NCI-H748 treated with DMSO at 0.1 percent for 48 hours (cell line): ENCODE data around the gene PHF12.
"Not testable (repeated sequence)": the region's sequence is repeated elsewhere in the genome, so short reads cannot be mapped to it uniquely, and the experiment has no call there.

Experiments
- DNase-seq: peaks from one replicate; lab custom pipeline; 2025; lab: John Stamatoyannopoulos, UW

Gene PHF12

DNA sequence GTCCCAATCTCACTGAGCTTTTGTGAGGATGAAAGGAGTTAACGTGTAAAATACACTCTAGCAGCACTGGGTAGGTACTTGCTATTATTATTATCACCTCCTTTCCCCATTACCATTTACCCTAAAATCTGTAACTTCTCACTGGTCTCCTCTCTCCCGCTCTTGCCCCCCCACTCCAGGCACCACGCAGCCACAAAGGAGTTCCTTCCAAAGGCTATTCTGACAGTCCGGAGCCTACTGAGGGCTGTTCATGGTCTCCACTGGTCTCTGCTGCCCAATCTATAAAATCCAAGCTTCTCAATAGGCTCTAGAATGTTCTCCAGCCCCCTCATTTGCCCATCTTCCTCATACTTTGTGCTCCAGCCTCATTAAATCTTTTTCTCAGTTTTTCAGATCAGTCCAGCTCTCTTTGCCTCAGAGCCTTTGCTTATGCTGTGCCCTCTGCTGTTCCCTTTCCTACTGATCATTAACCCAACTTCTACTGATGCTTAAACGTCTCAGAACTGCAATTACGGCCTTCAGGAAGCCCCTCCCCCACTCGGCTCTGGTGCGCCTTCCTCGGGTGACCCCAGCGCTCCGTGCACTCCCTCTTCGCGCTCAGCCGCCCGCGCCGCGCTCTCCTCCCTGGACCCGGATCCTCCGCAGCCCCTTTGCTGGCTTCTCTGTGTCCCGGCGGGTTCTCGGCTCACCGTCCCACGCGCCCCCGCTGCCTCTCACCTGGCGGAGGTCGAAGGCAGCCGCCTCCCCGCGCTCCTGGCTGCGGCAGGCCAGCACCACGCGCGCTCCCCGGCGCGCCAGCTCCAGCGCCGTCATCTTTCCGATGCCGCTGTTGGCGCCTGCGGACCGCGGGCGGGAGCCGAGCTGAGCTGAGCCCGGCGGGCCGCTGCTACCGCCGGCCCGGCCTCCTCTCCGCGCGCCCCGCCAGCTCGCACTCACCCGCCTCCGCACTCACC is 49.2 kb downstream of the PHF12 start:
- DNase-seq, result peak; percentile 48

DNA sequence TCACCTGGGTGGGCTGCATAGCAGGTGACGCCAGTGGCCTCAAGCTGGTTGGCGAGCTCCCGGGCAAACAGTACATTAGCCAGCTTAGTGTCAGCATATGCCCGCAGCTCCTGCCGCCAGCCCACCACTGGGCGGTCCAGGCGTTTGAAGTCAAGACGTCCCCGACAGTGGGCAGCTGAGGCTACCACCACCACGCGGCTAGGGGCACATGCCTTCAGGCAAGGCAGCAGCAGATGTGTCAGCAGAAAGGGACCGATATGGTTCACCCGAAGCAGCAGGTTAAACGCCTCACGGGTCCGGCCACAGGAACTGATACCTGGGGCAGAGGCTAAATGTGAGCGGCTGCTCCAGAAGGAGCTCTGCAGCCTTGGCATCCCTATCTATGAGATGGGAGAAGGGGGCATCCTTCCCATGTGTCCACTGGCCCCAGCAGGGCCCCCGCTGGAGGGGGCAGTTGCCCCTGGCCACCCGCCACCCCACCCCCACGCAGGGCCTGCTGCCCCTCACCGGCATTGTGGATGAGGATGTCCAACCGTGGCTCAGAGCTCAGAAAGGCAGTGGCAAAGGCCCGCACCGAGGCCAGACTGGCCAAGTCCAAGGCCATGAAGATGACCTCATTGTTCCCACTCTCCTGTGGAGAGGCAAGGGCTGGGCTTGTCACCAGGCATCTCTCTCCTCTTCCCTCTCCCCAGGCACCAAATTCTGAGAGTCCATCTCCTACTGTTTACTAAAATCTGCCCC is 50.2 kb downstream of the PHF12 start:
- DNase-seq, result no peak

DNA sequence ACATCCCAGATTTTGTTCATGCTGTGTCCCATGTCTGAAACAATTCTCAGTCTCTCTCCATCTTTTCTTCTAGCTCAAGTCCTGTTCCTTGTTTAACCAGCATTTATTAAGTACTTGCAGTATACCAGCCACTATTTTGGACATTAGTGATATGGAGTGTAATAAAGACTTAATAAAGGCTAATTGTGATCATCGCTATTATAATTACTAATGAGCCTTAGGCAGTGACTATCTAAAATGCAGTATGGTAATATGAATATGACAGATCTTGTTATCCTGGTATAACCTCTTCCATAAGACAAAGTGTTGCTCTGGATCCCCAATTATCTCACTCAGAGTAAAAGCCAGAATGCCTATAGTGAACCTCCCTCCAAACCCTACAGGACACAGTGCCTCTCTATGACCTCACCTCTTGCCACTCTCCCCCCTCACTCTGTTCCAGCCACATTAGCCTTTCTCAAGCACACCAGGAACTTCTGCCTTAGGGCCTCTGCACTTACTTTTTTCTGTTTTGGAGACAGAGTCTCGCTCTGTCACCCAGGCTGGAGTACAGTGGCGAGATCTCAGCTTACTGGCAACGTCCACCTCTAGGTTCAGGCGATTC is 52.0 kb downstream of the PHF12 start:
- no peak for DNase-seq

DNA sequence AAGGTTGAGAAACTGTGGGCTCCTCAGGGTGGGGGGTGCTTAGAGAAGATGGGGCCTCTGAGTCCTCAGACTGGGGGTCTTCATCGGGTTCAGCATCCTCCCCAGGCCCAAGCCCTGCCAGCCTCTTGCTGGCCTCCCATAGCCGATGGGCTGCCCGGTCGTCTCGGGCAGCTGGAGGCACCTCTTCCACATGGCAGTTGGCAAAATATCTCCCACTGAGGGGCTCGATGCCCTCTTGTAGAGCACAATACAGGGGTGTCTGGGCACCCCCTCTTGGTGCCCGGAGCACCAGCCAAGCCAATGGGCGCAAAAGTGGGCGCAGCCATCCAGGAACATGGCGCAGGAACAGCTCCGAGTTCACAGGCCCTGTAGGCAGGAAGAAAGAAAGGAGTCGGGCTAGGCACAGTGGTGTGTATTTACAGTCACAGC is 52.8 kb downstream of the PHF12 start:
- no peak for DNase-seq

DNA sequence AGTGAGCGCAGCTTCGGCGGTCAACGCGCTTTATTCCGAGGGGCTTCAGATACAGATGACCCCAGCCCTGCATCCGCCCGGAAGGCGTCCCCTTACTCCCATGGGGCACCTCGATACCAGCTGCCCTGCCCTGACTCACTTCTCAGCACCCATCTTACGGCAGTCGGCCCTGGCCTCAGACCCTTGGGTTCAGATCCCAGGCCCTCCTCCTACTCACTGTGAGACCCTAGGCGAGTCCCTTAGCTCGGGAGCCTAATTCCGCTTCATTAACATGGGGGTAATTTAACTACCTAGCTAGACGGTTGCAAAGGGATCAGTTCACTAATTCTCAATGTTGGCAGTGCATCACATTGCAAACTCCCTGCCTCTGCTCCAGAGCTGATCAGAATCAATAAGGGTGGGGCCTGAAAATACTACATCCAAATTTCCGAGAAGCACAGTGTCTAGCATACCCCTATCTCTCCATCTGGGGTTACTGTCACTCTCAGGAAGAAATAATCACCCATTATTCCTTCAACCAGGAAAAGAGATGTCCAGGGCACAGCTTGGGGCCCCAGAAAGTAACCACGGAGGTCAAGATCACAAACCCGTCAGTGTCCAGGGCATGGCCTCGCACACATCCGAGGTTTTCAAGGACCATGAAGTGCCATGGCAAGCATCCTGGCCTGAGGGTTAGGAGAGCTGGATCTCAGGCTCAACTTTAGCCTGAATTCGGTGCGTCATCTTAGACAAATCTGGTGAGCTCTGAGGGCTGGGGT is 53.4 kb downstream of the PHF12 start:
- DNase-seq, result no peak

DNA sequence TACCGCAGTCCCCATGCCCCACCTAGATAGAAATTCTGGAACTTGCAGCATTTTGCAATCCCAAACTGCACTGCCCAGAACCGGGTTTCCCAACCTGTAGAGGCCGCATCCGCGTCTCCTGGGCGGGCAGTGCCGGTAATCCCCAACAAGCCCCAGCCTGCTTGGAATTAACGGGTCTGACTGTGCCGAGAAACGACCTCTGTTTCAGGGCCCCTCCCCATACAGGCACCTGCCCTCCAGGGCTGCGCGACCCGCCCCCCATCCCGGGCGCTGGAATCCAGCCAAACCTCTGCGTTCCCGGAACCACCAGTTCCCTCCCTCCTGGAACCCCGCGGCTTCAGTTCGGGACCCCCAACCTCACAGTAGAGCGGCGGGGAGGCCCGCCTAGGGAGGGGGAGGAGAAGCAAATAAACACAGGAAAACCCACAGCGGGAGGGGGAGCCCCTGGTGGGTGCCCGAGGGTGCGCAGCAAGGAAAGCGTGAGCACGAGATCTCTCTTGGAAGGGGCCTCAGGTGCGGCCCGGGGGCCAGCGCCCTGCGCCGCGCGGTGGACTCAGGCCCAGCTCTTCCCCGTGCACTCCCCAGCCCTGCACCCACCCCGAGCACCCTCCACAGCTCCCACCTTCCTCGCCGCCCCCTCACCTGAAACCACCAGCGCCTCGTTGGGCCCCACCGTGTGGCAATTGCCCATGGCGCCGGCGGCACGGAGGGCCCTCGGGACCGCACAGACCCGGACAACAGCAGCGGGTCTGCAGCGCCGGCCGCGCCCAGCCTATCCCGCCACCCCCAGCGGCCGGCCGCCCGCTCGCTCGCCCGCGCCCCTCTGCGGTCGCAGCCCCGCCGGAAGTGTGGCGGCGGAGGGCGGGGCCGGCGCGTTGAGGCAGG is 54.2 kb downstream of the PHF12 start, which contains the start of gene FLOT2:
Gene FLOT2 (minus strand): TSS at position 850 of the 885 bp plus-strand sequence. CDS start 159 bp downstream, at position 691.
- peak; percentile 62 for DNase-seq

DNA sequence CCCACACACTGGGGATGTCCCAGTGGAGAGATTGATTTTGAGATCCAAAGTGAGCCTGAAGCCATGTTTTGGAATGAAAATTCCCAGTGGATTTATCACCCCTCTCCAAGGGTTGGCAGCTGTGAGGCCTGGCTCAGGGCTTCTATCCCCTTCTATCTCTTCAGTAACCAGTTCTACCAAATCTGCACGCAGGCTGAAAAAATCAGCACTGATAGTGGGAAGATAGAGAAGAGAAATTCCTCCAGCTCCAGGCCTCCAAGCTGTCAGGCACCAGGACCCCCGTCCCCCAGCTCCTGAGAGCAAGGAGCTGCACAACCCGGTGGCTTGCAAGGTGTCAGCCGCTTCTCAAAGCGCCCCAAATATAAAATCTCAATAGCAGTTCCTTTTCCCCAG is 54.8 kb downstream of the PHF12 start:
- no peak for DNase-seq

DNA sequence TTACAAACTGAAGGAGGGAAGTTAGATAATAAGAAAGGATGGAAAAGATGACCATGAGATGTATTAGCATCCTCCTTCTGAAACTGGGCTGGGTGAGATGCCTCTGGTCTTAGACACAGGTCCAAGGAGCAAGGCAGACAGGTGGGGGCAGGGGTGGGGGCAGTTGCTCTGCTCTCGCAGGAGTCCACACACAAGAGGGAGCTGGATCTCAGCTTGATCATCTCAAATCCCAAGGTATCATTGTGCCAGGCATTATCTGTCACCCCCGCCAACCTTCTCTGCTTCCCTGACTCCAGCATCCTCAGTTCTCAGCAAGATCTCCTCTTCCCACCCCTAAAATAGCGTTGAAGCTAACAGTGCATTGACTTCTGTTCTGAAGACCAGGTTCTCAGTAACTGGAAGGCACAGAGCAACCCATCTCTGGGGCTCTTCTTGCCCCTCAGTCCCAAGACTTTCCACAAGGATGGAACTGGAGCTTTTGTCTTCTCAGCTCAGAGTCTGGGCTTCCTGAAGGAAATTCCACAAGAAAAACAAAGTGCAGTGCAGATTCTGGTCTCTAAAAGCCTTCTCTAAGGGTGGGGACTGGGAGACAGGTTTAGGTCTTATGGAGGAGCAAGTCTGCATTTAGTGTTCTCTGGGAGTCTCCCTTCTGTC is 55.4 kb downstream of the PHF12 start:
- DNase-seq, result no peak

DNA sequence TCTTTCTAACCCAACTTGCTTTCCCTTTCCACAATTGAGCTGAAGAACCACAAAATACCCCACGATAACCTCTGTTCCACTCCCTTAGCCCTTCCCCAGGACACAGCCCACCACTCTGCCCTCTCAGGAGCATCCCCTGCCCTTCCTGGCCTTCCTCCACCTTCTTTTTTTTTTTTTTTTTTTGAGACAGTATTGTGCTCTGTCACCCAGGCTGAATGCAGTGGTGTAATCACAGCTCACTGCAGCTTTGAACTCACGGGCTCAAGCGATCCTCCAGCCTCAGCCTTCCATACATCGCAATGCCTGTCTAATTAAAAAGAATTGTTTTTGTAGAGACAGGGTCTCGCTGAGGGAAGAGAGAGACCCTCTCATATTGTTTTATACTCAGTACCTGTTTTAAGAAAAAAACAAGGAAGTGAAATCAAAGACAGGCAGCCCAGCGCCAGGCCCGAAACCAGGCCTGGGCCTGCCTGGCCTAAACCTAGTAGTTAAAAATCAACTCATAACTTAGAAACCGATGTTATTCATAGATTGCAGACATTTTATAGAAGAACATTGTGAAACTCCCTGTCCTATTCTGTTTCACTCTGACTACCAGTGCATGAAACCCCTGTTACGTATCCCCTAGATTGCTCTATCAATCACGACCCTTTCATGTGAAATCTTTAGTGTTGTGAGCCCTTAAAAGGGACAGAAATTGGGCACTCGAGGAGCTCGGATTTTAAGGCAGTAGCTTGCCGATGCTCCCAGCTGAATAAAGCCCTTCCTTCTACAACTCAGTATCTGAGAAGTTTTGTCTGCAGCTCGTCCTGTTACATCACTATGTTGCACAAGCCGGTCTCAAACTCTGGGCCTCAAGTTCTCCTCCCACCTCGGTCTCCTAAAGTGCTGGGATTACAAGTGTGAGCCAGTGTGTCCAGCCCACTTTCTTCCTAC is 57.8 kb downstream of the PHF12 start:
- DNase-seq, result not testable (repeated sequence)

DNA sequence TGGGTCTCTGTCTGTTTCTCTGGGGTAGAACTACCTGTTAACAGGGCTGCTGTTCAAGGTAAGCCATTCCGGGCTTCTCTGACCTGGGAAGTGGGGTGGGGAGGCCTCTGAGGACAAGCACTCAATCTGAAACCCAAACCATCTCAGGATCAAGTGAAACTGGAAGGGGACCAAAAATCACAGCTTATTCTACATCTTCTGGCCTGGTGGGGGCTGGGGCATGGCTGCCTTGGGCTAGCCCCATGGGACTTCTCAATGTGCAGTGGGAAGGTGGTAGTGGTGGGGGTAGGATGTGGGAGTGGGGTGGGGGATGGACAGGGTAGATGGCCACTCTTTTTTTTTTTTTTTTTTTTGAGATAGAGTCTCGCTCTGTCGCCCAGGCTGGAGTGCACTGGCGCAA is 59.3 kb downstream of the PHF12 start:
- DNase-seq, result no peak

DNA sequence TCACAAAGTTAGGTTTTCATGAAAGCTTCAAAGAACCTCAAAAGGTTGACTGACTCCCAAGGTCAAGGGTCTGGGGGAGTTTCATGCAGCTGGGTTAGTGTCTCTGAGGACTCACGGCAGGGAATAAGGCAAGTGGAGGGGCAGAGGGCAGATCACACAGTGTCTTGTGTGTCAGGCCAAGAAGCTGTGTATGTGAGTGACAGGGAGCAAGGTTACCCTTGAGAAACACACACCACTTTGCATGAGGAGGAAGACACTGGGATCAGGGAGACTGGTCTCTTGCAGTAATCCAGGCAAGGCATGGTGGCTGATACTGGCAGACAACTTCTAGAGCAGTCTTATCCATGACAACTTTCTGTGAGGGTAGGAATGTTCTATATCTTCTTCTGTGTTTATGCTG is 60.1 kb downstream of the PHF12 start:
- DNase-seq, result no peak

DNA sequence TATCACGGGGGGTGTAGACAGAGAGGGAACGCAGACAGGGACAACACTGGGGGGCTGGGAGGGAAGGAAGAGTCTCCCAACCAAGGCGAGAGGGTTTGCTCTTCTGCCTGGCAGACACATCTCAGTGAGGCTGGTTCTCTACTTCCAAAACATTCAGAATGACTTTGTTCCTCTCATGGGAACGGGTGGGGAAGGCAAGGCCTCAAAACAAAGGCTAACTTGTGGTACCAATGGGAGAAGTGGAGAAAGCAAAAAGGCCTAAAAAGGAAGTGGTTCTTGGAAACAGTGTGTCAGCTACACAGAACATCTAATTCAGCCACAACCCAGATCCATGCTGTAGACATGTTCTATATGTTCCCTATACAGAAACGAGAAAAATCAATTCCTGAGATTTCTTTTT is 61.3 kb downstream of the PHF12 start:
- DNase-seq, result no peak

DNA sequence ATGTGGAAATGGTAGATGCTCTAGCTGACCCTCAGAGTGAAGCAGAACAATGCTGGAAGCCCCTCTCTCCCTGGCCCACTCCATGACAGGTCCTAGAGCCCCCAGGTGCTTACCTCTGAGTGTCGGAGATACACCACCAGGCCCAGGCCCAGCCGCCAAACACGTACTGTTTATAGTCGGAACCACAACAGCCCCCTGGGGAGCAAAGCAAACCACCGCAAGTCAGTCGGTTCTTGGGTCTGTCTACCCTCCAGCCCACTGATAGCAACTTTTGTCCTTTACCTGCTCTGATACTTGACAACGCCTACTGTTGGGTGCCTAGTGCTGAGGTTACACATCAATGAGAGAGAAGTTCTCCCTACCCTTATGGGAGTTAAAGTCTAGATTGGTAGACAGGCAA is 62.5 kb downstream of the PHF12 start:
- no peak for DNase-seq

DNA sequence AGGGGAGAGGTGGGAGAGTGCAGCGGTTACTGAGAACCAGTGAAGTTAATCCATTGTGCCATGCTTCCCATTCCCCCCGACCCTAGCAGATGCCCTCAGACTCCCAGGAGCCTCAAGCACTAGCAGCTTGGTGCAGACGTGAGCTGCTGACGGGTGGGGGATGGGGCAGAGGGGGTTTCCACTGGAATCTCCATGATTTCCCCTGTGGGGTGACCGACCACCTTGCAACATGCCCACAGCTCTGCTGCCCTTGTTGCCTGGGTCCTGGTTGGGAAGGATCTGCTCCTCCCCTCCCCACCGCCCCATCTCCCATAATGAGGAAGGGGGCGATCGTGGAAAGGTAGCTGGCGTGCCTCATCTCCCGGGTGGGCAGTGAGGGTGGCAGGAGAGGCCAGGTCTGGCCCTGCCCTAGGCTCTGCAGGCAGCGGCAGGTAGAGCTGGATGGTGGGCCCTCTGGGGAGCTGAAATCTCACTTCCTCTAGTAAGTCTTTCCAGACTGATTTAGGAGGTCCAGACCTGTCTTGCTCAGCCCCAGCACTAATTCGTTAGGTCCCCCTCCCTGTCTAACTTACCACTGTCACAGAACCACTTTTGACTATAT is 63.3 kb downstream of the PHF12 start:
- no peak for DNase-seq

DNA sequence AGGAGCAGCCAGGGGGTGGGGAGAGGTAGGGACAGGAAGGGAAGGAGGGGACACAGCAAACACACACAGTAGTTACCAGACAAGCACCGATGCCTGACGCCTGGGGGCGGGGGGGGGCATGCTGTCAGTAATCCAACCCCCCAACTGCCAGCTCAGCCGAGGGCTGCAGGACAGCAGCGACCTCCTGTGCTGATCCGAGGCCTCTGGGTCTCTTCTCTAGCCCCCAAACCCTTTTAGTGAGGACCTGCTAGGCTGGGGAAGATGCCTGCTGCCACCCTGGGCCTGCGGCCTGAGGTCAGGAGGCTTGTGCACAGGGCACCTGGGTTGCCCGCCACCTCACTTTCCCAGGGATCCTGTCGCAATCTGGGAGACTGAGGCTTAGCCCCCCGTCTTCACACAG is 65.4 kb downstream of the PHF12 start:
- no peak for DNase-seq

DNA sequence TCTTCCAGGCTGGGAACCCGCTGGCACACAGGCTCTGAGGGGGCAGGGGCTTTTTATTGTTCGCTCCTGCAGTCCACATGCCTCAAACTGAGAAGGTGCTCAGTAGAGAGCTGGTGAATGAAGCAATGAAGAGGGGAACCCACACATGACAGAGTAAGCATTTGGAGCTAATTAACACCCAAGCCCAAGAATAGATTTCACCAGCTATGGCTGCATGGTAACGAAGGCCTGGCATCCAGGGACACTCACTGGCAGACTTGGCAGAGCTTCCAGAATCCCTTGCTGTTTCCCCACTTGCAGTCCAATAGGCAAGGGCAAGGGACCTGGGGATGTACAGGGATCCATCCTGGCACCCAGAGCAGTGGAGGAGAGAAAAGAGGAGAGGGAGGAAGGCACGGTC is 66.0 kb downstream of the PHF12 start:
- no peak for DNase-seq

DNA sequence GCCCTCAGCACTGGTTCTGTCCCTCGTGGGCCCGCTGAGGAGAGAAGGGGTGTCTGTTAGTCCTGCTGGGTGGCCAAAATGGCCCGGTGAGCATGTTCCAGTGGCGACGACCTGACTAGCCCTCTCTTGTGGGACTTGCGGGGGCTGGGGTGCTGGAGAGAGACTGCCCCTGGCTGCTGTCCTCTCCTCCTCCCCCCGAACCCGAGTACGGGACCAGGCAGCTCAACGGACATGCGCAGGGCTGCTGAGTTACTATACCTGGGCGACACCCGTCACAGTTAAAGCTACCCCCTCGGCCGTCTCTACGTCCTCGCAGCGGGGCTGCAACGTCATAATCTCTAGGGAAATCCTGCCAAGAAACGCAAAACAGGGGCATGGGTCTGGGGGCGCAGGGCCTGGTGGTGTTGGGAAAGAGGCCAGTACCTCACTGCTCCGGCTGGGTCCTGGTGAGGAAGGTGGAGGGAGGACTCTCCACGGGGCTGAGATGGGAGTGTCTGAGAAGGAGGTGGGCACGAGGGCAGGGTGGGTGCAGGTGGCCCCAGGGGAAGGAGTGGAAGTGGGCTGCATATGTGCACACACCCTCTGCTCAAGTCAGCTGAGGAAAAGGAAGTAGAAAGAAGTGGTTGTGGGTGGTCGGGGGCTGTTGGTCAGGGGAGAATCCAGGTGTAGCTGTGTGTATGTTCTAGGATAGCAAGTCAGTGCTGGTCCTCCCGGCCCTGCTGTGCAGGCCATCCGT is 67.2 kb downstream of the PHF12 start:
- no peak for DNase-seq
